BLaER1 treated with 17β-estradiol and CSF1 and Interleukin-3, amounts not matched to agents 10 nM and 100 nM (cell line): Measurements from ENCODE around the gene COMMD2.
A peak's percentile ranks its signal among the peaks of the same experiment; 100 is the strongest.

Experiments
- H3K27ac ChIP-seq, 11 experiments: shearing (Covaris generic); formaldehyde crosslinking; 2 replicates each; pipeline ENCODE4 v1.8.1; 2022
- H3K27me3 ChIP-seq, 11 experiments: shearing (Covaris generic); formaldehyde crosslinking; 2 replicates each; pipeline ENCODE4 v1.8.1; 2022
- H3K36me3 ChIP-seq, 11 experiments: shearing (Covaris generic); formaldehyde crosslinking; 2 replicates each; pipeline ENCODE4 v1.8.1; 2022
- H3K4me1 ChIP-seq, 10 experiments: shearing (Covaris generic); formaldehyde crosslinking; 2 replicates each; pipeline ENCODE4 v1.8.1; 2022
- H3K4me2 ChIP-seq, 11 experiments: shearing (Covaris generic); formaldehyde crosslinking; 2 replicates each; pipeline ENCODE4 v1.8.1; 2022
- H3K4me3 ChIP-seq, 10 experiments: shearing (Covaris generic); formaldehyde crosslinking; 2 replicates each; pipeline ENCODE4 v1.8.1; 2022
- H3K9ac ChIP-seq, 11 experiments: shearing (Covaris generic); formaldehyde crosslinking; 2 replicates each; pipeline ENCODE4 v1.8.1; 2022
- H3K9me3 ChIP-seq, 11 experiments: shearing (Covaris generic); formaldehyde crosslinking; replicated peaks in 1 of 11; 2 replicates each; pipeline ENCODE4 v1.8.1; 2022
- H4K20me1 ChIP-seq, 11 experiments: shearing (Covaris generic); formaldehyde crosslinking; 2 replicates each; pipeline ENCODE4 v1.8.1; 2022
- Cebpa-rat ChIP-seq, 11 experiments: shearing (Covaris generic); IDR thresholded peaks; 2 replicates each; pipeline ENCODE4 v1.8.1; 2022

COMMD2 gene

DNA sequence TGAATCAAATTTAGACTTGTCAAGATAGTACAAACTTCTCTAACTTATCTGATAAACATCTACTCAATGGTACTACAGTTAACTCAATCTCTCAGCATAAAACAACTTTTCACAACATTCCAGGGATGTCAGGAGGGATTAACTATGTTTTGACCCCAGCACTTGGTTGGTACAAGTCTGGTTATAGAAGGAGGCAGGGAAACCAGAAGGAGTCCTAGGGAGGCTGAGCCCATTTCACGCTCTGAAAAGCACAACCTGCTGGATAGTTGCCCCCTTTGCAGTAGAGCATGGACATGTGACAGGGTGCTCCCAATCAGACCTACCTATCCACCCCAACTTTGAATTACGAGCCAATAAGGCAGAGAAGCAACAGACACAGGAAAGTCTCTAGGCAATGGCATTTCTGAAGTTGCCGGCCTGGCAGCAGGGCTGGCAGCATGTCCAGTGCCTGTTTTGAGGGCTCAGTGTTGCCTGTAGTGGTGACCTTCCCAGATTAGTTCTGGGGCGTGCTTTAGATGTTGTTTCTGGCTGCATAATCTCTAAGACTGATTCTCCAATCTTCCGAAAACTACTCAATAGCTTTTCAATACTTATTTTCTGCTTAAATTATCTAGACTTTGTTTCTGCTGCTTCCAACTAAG, 31.9 kb upstream of the COMMD2 start:
- Histone ChIP-seq H3K9me3 (0 out of 22 replicates have a peak, but pooled peaks cover 0 to 4% (median 0%) of the 10 kb centered on the region in 11 experiments), H3K4me3 (no peak overlapping the region), H3K27ac (peak overlapping the region in 8 of 11 experiments; percentile 21 to 87 (median 69); a peak in 14 of 22 replicates), H3K27me3 (no peaks in the 10 kb centered on the region), H3K36me3 (no peaks in the 10 kb centered on the region), H3K9ac (peak overlapping the region in 1 of 11 experiments; percentile 44; a peak in 2 of 22 replicates), H4K20me1 (no peaks in the 10 kb centered on the region), H3K4me1 (peaks cover 7 to 66% (median 22%) of the 10 kb centered on the region in 10 experiments; a peak in 19 of 20 replicates), H3K4me2 (peak overlapping the region in 6 of 11 experiments; percentile 15 to 91 (median 54); a peak in 10 of 22 replicates)
- no peak for TF ChIP-seq Cebpa-rat (IDR thresholded peaks at IDR 0.05)

DNA sequence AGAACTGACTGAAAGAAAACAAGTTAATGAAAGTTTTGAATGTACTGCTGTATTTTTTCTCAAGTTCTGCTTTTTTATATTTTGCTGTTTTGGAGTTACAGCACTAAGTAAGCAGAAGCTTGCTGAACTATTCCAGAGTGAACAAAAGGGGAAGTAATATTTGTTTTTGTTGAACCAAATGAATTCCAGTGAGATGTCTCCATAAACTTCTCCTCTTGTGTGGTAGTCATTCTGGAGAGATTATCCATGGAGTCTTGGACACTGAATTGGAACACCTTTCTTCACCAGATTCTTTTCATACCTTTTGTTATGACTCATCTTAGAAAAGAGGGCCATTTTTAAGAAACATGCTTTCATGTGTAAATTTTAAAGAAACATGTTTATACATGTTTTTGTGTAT, 31.3 kb upstream of the COMMD2 start:
- H4K20me1 ChIP-seq: no peaks in the 10 kb centered on the region
- peak overlapping the region in 5 of 11 experiments; percentile 27 to 91 (median 80); a peak in 7 of 22 replicates for H3K4me2 ChIP-seq
- peak overlapping the region in 7 of 11 experiments; percentile 28 to 87 (median 71); a peak in 15 of 22 replicates for H3K27ac ChIP-seq
- 0 out of 22 replicates have a peak, but pooled peaks cover 0 to 4% (median 0%) of the 10 kb centered on the region in 11 experiments for H3K9me3 ChIP-seq
- H3K4me3 ChIP-seq: peak overlapping the region in 1 of 10 experiments; percentile 24; a peak in 1 of 20 replicates
- no peaks in the 10 kb centered on the region for H3K27me3 ChIP-seq
- no peak for TF ChIP-seq Cebpa-rat (IDR thresholded peaks at IDR 0.05)
- H3K4me1 ChIP-seq: peaks cover 7 to 64% (median 22%) of the 10 kb centered on the region in 10 experiments; a peak in 19 of 20 replicates
- no peaks in the 10 kb centered on the region for H3K36me3 ChIP-seq
- H3K9ac ChIP-seq: peak overlapping the region in 4 of 11 experiments; percentile 9 to 74 (median 56); a peak in 6 of 22 replicates

DNA sequence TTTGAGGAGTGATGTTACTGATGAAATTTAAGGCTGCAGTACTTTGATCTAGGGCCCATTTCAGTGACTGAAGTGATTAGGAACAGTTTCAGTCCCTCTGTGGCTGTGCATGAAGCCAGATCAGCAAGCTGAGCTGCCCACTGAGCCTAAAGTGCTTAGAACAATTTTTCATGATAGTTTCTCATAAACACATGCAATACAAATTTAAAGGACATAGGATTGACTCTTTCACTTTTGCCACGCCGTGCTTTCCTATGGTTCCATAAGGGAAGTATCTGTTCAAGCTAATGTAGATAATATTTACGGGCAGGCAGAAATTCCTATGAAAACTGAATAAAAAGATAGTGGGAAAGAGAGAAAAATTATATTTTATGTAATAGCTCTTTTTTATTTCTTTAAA, 29.5 kb upstream of the COMMD2 start:
- H3K36me3 ChIP-seq: no peaks in the 10 kb centered on the region
- no peak for TF ChIP-seq Cebpa-rat (IDR thresholded peaks at IDR 0.05)
- H3K27me3 ChIP-seq: no peaks in the 10 kb centered on the region
- H3K9ac ChIP-seq: peak overlapping the region in 3 of 11 experiments; percentile 36 to 54 (median 45); a peak in 4 of 22 replicates
- H3K4me2 ChIP-seq: peak overlapping the region; percentile 28 to 91 (median 67); a peak in 18 of 22 replicates
- H3K4me1 ChIP-seq: peaks cover 7 to 52% (median 22%) of the 10 kb centered on the region in 10 experiments; a peak in 19 of 20 replicates
- no peaks in the 10 kb centered on the region for H4K20me1 ChIP-seq
- 0 out of 22 replicates have a peak, but pooled peaks cover 0 to 4% (median 0%) of the 10 kb centered on the region in 11 experiments for H3K9me3 ChIP-seq
- peak overlapping the region in 7 of 11 experiments; percentile 41 to 87 (median 67); a peak in 12 of 22 replicates for H3K27ac ChIP-seq
- no peak overlapping the region; a peak in 1 of 20 replicates for H3K4me3 ChIP-seq

DNA sequence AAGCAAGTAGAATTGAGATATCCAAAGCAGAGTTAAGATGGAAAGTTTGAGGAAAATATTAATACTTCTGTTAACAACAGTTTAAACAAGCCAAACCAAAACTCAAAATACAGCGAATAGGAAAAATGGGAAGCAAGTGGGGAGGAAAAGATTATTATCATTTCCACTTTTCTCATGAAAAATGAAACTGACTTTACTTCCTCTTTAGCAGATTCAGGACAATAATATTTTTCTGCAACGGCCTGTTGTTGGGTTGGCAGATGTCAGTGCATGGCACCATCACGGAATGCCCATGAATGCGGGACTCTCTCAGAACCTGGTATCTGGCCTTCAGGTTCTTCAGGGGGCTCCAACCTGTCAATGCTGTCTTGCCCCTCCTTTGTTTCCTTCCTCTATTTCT, 28.9 kb upstream of the COMMD2 start:
- no peak overlapping the region; a peak in 1 of 20 replicates for H3K4me3 ChIP-seq
- no peak for TF ChIP-seq Cebpa-rat (IDR thresholded peaks at IDR 0.05)

DNA sequence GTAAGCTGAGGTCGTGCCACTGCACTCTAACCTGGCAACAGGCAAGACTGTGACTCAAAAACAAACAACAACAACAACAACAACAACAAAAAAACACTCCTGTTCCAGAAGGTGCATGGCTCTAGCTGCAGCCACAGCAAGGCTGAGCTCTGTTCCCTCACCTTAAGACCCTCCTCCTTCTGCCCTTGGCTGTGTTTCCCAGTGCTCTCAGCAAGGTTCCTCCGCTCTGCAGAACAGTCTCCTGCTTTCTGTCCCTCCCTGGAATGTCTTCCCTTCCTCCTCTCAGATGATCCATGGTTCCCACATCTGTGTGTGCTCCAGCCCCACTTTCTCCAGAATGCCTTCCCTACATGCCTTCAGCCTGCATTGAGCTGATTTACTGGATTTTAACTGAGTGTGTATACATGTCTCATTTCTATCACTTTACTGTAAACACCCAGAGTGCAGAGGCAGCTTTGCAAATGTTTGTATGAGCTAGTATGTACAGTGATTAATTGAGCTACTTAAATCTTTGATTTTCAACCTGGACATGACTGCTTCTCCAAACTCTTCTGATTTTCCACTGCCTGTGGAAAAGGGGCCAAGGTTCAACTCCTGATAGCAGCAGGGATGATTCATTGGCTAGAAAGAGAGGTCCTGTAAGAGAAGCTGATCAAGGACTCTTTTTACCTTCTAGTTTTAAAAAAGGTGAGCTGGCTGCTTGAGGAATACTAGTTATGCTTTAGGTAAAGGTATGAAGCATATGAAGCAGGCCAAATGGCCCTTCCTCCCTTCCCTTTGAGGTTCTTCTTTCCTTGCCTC, 25.3 kb upstream of the COMMD2 start:
- Histone ChIP-seq H4K20me1 (no peaks in the 10 kb centered on the region), H3K9ac (no peak overlapping the region), H3K27me3 (no peaks in the 10 kb centered on the region), H3K27ac (no peak overlapping the region), H3K36me3 (no peaks in the 10 kb centered on the region), H3K4me2 (no peak overlapping the region), H3K4me1 (peaks cover 7 to 31% (median 14%) of the 10 kb centered on the region in 10 experiments; a peak in 19 of 20 replicates), H3K9me3 (no peaks in the 10 kb centered on the region), H3K4me3 (no peak overlapping the region)
- no peak for TF ChIP-seq Cebpa-rat (IDR thresholded peaks at IDR 0.05)

More for the DNA sequence above, 28.9 kb upstream of the COMMD2 start:
- H3K4me1 ChIP-seq: peaks cover 7 to 52% (median 22%) of the 10 kb centered on the region in 10 experiments; a peak in 19 of 20 replicates
- H3K27me3 ChIP-seq: no peaks in the 10 kb centered on the region
- peak overlapping the region; percentile 28 to 91 (median 67); a peak in 20 of 22 replicates for H3K4me2 ChIP-seq
- no peaks in the 10 kb centered on the region for H4K20me1 ChIP-seq
- H3K9me3 ChIP-seq: 0 out of 22 replicates have a peak, but pooled peaks cover 0 to 4% (median 0%) of the 10 kb centered on the region in 11 experiments
- H3K36me3 ChIP-seq: no peaks in the 10 kb centered on the region
- H3K9ac ChIP-seq: peak overlapping the region in 3 of 11 experiments; percentile 54 to 66 (median 54); a peak in 3 of 22 replicates
- peak overlapping the region in 8 of 11 experiments; percentile 23 to 87 (median 64); a peak in 13 of 22 replicates for H3K27ac ChIP-seq

DNA sequence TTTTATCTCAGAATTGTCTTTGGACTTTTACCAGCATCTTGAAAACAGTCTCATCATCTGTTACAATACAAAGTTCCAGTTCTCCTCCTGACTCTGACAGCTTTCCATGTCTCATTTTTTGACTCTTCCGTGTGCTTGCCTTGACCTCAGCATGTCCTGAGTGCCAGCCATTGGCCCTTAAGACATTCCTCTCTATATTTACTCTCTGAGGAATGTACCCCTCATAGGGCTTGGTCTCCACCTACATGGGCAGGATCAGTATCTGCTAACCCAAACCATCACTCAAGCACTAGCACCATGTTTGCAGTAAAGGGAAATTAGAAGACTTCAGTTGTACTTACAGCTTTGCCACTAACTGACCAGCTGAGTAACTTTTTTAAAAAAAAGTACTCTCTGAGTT, 23.9 kb upstream of the COMMD2 start:
- no peak overlapping the region for H3K4me3 ChIP-seq
- H3K4me2 ChIP-seq: no peak overlapping the region
- H3K4me1 ChIP-seq: peaks cover 1 to 17% (median 7%) of the 10 kb centered on the region in 10 experiments; a peak in 18 of 20 replicates
- H3K27me3 ChIP-seq: no peaks in the 10 kb centered on the region
- H3K9ac ChIP-seq: no peak overlapping the region
- H3K36me3 ChIP-seq: no peaks in the 10 kb centered on the region
- no peak overlapping the region for H3K27ac ChIP-seq
- no peak for TF ChIP-seq Cebpa-rat (IDR thresholded peaks at IDR 0.05)
- H4K20me1 ChIP-seq: no peaks in the 10 kb centered on the region
- H3K9me3 ChIP-seq: no peaks in the 10 kb centered on the region

DNA sequence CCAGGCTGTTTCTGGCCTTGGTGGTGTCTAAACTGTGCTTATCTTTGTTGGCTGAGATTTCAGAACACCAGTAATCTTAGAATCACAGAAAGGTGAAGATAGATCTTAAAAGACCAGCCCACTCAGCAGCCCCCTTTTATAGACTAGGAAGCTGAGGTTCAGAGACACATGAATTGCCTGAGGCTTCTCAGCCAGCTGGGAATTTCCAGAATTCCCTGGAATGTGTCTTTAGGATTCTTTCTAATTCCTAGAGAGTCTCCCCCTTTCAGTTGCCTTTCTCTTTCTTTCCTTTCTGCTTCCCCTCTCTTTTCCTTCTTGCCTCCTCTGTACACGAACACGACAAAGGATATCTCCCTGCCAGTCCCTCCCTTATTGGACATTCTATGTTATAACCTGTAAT, 20.6 kb upstream of the COMMD2 start:
- H3K27me3 ChIP-seq: no peaks in the 10 kb centered on the region
- no peaks in the 10 kb centered on the region for H3K9me3 ChIP-seq
- H3K27ac ChIP-seq: no peak overlapping the region
- no peaks in the 10 kb centered on the region for H3K36me3 ChIP-seq
- H3K4me1 ChIP-seq: no peaks in the 10 kb centered on the region
- H4K20me1 ChIP-seq: no peaks in the 10 kb centered on the region
- H3K9ac ChIP-seq: no peak overlapping the region
- H3K4me2 ChIP-seq: no peak overlapping the region
- H3K4me3 ChIP-seq: no peak overlapping the region
- no peak for TF ChIP-seq Cebpa-rat (IDR thresholded peaks at IDR 0.05)

DNA sequence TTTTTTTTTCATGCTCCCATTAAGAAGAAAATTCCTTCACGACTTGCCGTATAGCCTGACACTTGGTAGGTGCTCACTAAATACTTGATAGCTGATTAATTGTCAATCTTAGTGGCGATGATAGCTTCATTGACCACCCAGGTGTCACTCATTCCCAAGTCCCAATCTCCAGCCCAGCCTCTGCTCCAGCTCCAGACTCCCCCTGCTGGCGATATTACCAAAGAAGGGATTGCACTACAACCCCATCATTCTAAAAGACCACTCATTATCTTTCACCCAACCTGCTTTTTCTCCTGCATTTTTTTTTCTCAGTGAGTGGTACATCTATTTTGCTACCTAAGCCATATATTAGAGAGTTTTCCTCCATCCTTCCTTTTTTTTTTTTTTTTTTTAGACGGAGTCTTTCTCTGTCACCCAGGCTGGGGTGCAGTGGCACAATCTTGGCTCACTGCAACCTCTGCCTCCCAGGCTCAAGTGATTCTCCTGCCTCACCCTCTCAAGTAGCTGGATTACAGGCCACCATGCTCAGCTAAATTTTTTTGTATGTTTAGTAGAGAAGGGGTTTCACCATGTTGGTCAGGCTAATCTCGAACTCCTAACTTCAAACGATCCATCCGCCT, 19.5 kb upstream of the COMMD2 start:
- Histone ChIP-seq H3K4me3 (no peak overlapping the region), H3K27me3 (no peaks in the 10 kb centered on the region), H3K4me2 (no peak overlapping the region), H3K36me3 (no peaks in the 10 kb centered on the region), H3K9ac (no peak overlapping the region), H3K27ac (no peak overlapping the region), H3K4me1 (no peaks in the 10 kb centered on the region), H3K9me3 (no peaks in the 10 kb centered on the region), H4K20me1 (no peaks in the 10 kb centered on the region)
- no peak for TF ChIP-seq Cebpa-rat (IDR thresholded peaks at IDR 0.05)
